Fibroblast of lung (primary cell): ENCODE measurements around the gene GCSAM. TPM values are rescaled to one million over a fixed set of nuclear protein-coding genes. Genes with fewer than 3 reads are reported as not detected.

Experiments
- DNase-seq, 2 donors: peaks; one replicate each; pipeline versions ENCODE4 v3.0.0 to v3.0.0-alpha.2; 2010; ENCODE audit warnings: low read depth in 2 of 2
- H2AFZ ChIP-seq: 2 replicates; pipeline ENCODE4 v1.5.1; 2012; ENCODE audit warnings: low read length, control low read depth, inconsistent platforms
- H3K27ac ChIP-seq: 2 replicates; pipeline ENCODE4 v1.5.1; 2011; ENCODE audit warnings: low read length, control low read depth; ENCODE audit not compliant: insufficient read depth
- H3K27me3 ChIP-seq: 2 replicates; pipeline ENCODE4 v1.5.1; 2011; ENCODE audit warnings: mild to moderate bottlenecking, low read length; ENCODE audit not compliant: control insufficient read depth, insufficient read depth
- H3K36me3 ChIP-seq: 2 replicates; pipeline ENCODE4 v1.5.1; 2011; ENCODE audit warnings: low read length; ENCODE audit not compliant: control insufficient read depth, insufficient read depth
- H3K4me1 ChIP-seq: 2 replicates; pipeline ENCODE4 v1.5.1; 2011; ENCODE audit warnings: low read length; ENCODE audit not compliant: control insufficient read depth, insufficient read depth; ENCODE audit errors: extremely low read depth
- H3K4me2 ChIP-seq: 2 replicates; pipeline ENCODE4 v1.5.1; 2011; ENCODE audit warnings: low read length, control low read depth; ENCODE audit not compliant: insufficient read depth; ENCODE audit errors: extremely low read depth
- H3K4me3 ChIP-seq, 4 experiments: fragments of 200-600 bp in 1 of 4; sonication (generic) in 1 of 4; replicated peaks in 1 of 4; 2 replicates each; pipeline ENCODE4 v1.5.1; 2011 to 2016; ENCODE audit warnings: low read length in 4 of 4, low read depth in 3 of 4, mild to moderate bottlenecking in 3 of 4, control low read depth in 2 of 4, inconsistent platforms in 1 of 4, mixed read lengths in 1 of 4; ENCODE audit not compliant: insufficient read depth in 1 of 4; ENCODE audit errors: control extremely low read depth in 1 of 4
- H3K79me2 ChIP-seq: 2 replicates; pipeline ENCODE4 v1.5.1; 2012; ENCODE audit warnings: mild to moderate bottlenecking, low read length, inconsistent platforms; ENCODE audit not compliant: control insufficient read depth, insufficient read depth
- H3K9ac ChIP-seq: 2 replicates; pipeline ENCODE4 v1.5.1; 2011; ENCODE audit warnings: mild to moderate bottlenecking, low read length, control low read depth; ENCODE audit not compliant: insufficient read depth
- H3K9me3 ChIP-seq: 2 replicates; pipeline ENCODE4 v1.5.1; 2012; ENCODE audit warnings: low read depth, low read length; ENCODE audit not compliant: control insufficient read depth, insufficient read depth
- H4K20me1 ChIP-seq: 2 replicates; pipeline ENCODE4 v1.5.1; 2011; ENCODE audit warnings: low read length; ENCODE audit not compliant: control insufficient read depth, insufficient read depth; ENCODE audit errors: extremely low read depth
- EZH2 ChIP-seq: IDR thresholded peaks from 2 replicates; pipeline ENCODE4 v1.5.1; 2012; ENCODE audit warnings: low read length, control low read depth, mild to moderate bottlenecking; ENCODE audit errors: missing control alignments
- polyA plus RNA-seq, 2 donors: library from polyadenylated mRNA; depleted of rRNA in 1 of 2; stranded (reverse) in 1 of 2; unstranded in 1 of 2; fragments of >200 nt; gene quantifications; 2 replicates each; pipeline ENCODE4 v1.2.1, GENCODE V29; 2011 to 2012; ENCODE audit warnings: missing spikeins in 1 of 2
- total RNA-seq: library from RNA; depleted of rRNA; stranded (reverse); fragments of >200 nt; gene quantifications from 2 replicates; pipeline ENCODE4 v1.2.1, GENCODE V29; 2014
- TF ChIP-seq, protein P1 (sequence below), 2 donors: IDR thresholded peaks in 1 of 2; conservative IDR thresholded peaks in 1 of 2; 1 replicate in 1 of 2; 2 replicates in 1 of 2; pipeline ENCODE4 v1.5.1; 2011 to 2012; ENCODE audit warnings: low read length in 2 of 2, control low read depth in 1 of 2, inconsistent platforms in 1 of 2, low read depth in 1 of 2, mild to moderate bottlenecking in 1 of 2

The GCSAM gene
- total and polyA plus RNA-seq, 2 donors (not counting 1 experiment from before 2014, with no cell fraction given) = not detected

DNA sequence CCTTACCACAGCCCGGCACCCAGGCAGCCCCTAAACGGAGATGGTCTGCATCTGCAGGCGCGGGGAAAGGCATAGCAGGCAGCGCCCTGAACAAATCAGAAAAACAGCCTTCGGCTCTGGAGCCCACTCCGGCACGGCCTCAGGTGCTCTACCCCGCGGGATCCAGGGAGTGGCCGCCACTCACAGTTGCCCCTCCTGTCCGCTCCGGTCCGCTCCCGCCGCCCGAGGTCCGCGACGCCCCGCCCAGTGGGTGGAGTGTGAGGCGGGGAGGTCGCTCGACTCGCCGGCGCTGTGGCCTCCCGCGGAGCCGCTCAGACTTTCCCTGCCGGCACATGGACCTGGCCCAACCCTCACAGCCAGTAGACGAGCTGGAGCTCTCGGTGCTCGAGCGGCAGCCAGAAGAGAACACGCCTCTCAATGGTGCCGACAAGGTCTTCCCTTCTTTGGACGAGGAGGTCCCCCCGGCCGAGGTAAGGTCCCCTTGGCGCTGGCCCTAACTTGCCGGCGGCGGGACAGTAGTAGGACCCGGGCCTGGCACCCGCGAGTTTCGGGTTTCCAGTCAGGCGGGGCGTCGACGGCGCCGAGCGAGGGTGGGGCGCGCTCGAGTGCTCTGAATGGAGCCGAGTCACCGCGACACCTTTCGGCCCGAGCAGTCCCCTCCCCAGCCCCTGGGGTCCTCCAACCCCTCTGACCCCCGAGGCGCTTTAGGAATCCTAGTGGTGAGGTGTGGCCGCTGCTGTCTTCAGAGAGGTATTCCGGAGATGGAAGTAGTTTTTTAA is 46.8 kb downstream of the GCSAM start, which contains the start of gene C3orf52:
Gene C3orf52 (plus strand): TSS at position 314 of the 779 bp plus-strand sequence. CDS start 19 bp downstream, at position 333.
- Histone ChIP-seq H3K27ac (peak within 1 kb of the TSS; percentile 42), H3K4me2 (peak within 1 kb of the TSS; percentile 95), H3K36me3 (no peaks in the 10 kb centered on the region), H3K4me3 (peak within 1 kb of the TSS; percentile 63 to 75 (median 66)), H3K9me3 (no peaks in the 10 kb centered on the region), H3K79me2 (peaks cover 1% of the 10 kb centered on the region), H3K4me1 (no peaks in the 10 kb centered on the region), H2AFZ (peak within 1 kb of the TSS; percentile 83), H4K20me1 (no peaks in the 10 kb centered on the region), H3K27me3 (no peaks in the 10 kb centered on the region), H3K9ac (peak within 1 kb of the TSS; percentile 48)
- peak; percentile 63 to 83 for DNase-seq
- no peak for TF ChIP-seq EZH2

DNA sequence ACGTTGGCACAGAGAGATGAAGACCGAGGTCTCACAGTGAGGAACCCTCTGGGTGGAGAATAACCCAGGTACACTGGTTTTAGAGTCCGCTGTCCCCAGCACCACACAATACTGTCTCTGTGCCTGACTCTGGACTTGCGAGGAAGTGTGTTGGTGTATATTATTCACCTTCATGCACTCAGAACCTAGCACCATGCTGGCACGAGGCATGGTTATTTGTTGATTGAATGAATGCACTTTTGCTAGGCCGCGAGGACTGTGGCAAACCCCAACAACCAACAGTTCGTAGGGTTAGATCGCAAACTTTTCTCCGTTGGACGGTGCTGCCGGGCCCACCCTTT is 47.3 kb downstream of the GCSAM start:
- Histone ChIP-seq H3K79me2 (no peaks in the 10 kb centered on the region), H3K9ac (no peak overlapping the region), H4K20me1 (no peaks in the 10 kb centered on the region), H3K36me3 (no peaks in the 10 kb centered on the region), H3K4me1 (no peaks in the 10 kb centered on the region), H3K27ac (no peak overlapping the region), H2AFZ (peak overlapping the region; percentile 83), H3K27me3 (no peaks in the 10 kb centered on the region), H3K4me2 (peak overlapping the region; percentile 95), H3K9me3 (no peaks in the 10 kb centered on the region), H3K4me3 (peak overlapping the region; percentile 54 to 75 (median 66))
- no peak for DNase-seq
- TF ChIP-seq, protein P1, sequence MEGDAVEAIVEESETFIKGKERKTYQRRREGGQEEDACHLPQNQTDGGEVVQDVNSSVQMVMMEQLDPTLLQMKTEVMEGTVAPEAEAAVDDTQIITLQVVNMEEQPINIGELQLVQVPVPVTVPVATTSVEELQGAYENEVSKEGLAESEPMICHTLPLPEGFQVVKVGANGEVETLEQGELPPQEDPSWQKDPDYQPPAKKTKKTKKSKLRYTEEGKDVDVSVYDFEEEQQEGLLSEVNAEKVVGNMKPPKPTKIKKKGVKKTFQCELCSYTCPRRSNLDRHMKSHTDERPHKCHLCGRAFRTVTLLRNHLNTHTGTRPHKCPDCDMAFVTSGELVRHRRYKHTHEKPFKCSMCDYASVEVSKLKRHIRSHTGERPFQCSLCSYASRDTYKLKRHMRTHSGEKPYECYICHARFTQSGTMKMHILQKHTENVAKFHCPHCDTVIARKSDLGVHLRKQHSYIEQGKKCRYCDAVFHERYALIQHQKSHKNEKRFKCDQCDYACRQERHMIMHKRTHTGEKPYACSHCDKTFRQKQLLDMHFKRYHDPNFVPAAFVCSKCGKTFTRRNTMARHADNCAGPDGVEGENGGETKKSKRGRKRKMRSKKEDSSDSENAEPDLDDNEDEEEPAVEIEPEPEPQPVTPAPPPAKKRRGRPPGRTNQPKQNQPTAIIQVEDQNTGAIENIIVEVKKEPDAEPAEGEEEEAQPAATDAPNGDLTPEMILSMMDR (conservative IDR thresholded peaks at IDR 0.05 in 1 of 2, IDR thresholded peaks at IDR 0.05 in 1 of 2; ENCODE audit: low read depth in 1 of 2, low read length in 2 of 2) = no peak
- TF ChIP-seq EZH2 = no peak

DNA sequence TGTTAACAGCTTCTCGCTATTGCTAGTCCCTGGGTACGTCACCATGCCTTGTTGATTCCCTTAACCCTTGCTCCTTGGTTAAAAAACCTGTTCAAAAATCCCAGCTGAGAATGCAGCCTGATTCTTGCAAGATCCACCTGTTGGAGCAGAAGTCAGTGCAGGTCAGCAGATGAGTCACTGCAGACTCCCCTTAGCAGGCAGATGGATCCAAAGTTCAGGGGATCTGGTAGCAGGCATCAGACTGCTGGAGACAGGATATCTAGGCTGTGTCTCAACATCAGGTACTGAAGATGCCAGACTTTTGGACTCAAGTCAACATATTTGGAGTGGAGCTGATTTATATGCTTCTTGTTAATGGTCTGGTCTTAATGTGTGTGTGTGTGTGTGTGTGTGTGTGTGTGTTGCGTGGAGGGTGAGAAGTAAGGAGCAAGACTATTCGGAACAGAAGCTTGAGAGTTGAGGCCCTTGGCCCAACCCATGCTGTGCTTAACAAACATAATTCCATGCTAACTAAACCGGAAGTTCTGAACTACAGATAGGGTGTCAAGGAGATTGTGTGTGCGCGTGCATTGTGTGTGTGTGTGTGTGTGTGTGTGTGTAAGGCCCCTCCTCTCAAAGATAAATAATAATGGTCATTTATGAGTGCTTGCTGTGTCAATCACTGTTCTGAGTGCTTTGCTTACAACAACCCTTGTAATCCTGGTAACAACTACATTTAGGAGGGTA is 47.9 kb downstream of the GCSAM start:
- Histone ChIP-seq H3K4me2 (no peak overlapping the region), H3K79me2 (no peaks in the 10 kb centered on the region), H3K9ac (no peak overlapping the region), H3K9me3 (no peaks in the 10 kb centered on the region), H4K20me1 (no peaks in the 10 kb centered on the region), H3K27me3 (no peaks in the 10 kb centered on the region), H2AFZ (no peak overlapping the region), H3K4me3 (peak overlapping the region in 1 of 4 experiments; percentile 54), H3K36me3 (no peaks in the 10 kb centered on the region), H3K27ac (no peak overlapping the region), H3K4me1 (no peaks in the 10 kb centered on the region)
- TF ChIP-seq EZH2 = no peak
- TF ChIP-seq, protein P1 (conservative IDR thresholded peaks at IDR 0.05 in 1 of 2, IDR thresholded peaks at IDR 0.05 in 1 of 2; ENCODE audit: low read depth in 1 of 2, low read length in 2 of 2) = no peak
- no peak for DNase-seq
